Transverse colon (tissue), 4 donors: ENCODE measurements around the gene AKT3. TPM values are rescaled to one million over a fixed set of nuclear protein-coding genes. Genes with fewer than 3 reads are reported as not detected.

Experiments used
- DNase-seq: peaks from one replicate; pipeline ENCODE4 v3.0.0-alpha.2; 2019
- H3K27ac ChIP-seq, 4 donors: fragments of 200-600 bp; sonication (generic); 2 replicates each; pipeline ENCODE4 v1.5.1; 2016 to 2018; ENCODE audit warnings: inconsistent platforms in 4 of 4
- H3K27me3 ChIP-seq: fragments of 200-600 bp; sonication (generic); 2 replicates; pipeline ENCODE4 v1.5.1; 2017; ENCODE audit warnings: inconsistent platforms
- H3K36me3 ChIP-seq, 4 donors: fragments of 200-600 bp; sonication (generic); 2 replicates each; pipeline ENCODE4 v1.5.1; 2017 to 2019; ENCODE audit warnings: inconsistent platforms in 4 of 4
- H3K4me1 ChIP-seq, 4 donors: fragments of 200-600 bp; sonication (generic); 2 replicates each; pipeline ENCODE4 v1.5.1; 2017 to 2020; ENCODE audit warnings: inconsistent platforms in 4 of 4
- H3K4me3 ChIP-seq, 4 donors: fragments of 200-600 bp; sonication (generic); 1 replicate in 1 of 4; 2 replicates in 3 of 4; pipeline versions ENCODE4 v1.5.1 to v1.6.1; 2017 to 2019; ENCODE audit warnings: inconsistent platforms in 4 of 4
- H3K9me3 ChIP-seq, 2 donors: fragments of 200-600 bp; sonication (generic); 2 replicates each; pipeline ENCODE4 v1.5.1; 2017 to 2019; ENCODE audit warnings: inconsistent platforms in 2 of 2
- CTCF ChIP-seq, 5 experiments: fragments of 200-600 bp in 3 of 5; fragments of 450-650 bp in 2 of 5; sonication (generic) in 3 of 5; IDR thresholded peaks; 1 replicate in 2 of 5; 2 replicates in 3 of 5; pipeline ENCODE4 v1.5.1; 2016 to 2017; ENCODE audit warnings: antibody characterized with exemption in 5 of 5, inconsistent platforms in 3 of 5, mild to moderate bottlenecking in 2 of 5, moderate library complexity in 1 of 5
- EP300 ChIP-seq: sonication (generic); formaldehyde crosslinking; IDR thresholded peaks from one replicate; pipeline ENCODE4 v1.6.1; 2017; ENCODE audit warnings: antibody characterized with exemption, low read depth
- POLR2A ChIP-seq: fragments of 450-650 bp; IDR thresholded peaks from one replicate; pipeline ENCODE4 v1.6.1; 2016; ENCODE audit warnings: antibody characterized with exemption, mild to moderate bottlenecking, moderate library complexity
- POLR2AphosphoS5 ChIP-seq, 3 donors: sonication (generic); formaldehyde crosslinking; IDR thresholded peaks; one replicate each; pipeline ENCODE4 v1.6.1; 2016; ENCODE audit warnings: antibody characterized with exemption in 3 of 3
- WGBS, 2 donors: methylation state at CpG; one replicate each; pipeline ENCODE4 v1.1.5; 2018; ENCODE audit warnings: low coverage in 1 of 2; 5-methylcytosine and 5-hydroxymethylcytosine counted together
- in situ Hi-C, 4 donors: fragments of 200-750 bp; cut with MboI; loops; one replicate each; pipeline versions ENCODE4 v1.15.0 to v1.15.1; 2017; ENCODE audit warnings: low sequenced_read_pairs in 3 of 4, low pct_ligation_motif_present in 1 of 4, low pct_unique_long_range_greater_than_20kb in 1 of 4
- intact Hi-C: fragments of 100-400 bp; cut with DNase I; formaldehyde crosslinking; loops from one replicate; pipeline ENCODE4 v1.15.1; 2023; ENCODE audit warnings: low total_unique reads
- total RNA-seq, 4 donors: library from RNA; depleted of rRNA; stranded (reverse); fragments of >200 nt; gene quantifications; one replicate each; pipeline ENCODE4 v1.1.0, GENCODE V29; 2016

AKT3 gene
- total RNA-seq, 4 donors from 2014 or later, result 9.8 to 27.2 (median 19.4) TPM

GRCh38 chr1:243520831-243521230, 329.2 kb downstream of the AKT3 start:
- Histone ChIP-seq H3K4me3 (no peak overlapping the region), H3K27ac (no peak overlapping the region), H3K36me3 (no peaks in the 10 kb centered on the region), H3K4me1 (peaks cover 0 to 5% (median 0%) of the 10 kb centered on the region in 4 donors), H3K27me3 (no peaks in the 10 kb centered on the region), H3K9me3 (no peaks in the 10 kb centered on the region)
- DNase-seq, result no peak
- in situ Hi-C loops (no loop called here), intact Hi-C loops (no loop called here)
- WGBS, 2 donors, result 57 to 58% methylated on average over 1 of the region's 1 CpG
- TF ChIP-seq EP300 (no peak), POLR2A (no peak), CTCF (IDR thresholded peaks at IDR 0.05) (no peak), POLR2AphosphoS5 (IDR thresholded peaks at IDR 0.05) (no peak)

DNA sequence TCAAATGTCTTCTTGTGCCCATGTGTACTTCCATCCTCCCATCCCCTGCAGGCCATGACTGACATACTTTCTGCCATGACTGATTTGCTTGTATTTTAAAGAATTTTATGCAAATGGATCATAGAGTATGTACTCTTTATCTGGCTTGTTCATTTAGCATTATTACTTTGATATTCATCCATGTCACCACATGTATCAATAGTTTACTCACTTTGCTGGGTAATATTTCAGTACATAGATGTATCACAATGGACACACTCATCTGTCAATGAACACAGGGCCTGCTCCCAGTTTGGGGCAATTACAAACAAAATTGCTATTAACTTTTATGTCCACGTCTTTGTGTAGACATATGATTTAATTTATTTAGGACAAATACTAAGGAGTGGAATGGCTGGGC, 335.1 kb downstream of the AKT3 start:
- in situ Hi-C loops (no loop called here), intact Hi-C loops (no loop called here)
- no peak for DNase-seq

GRCh38 chr1:243513726-243514491, 336.1 kb downstream of the AKT3 start:
- in situ Hi-C loops, result no loop called here
- intact Hi-C loops, result loop anchor here (1.0 kb wide), 1 partner anchor 26 kb away; no protein-coding TSS in a partner anchor
- Histone ChIP-seq H3K27ac (no peak overlapping the region), H3K27me3 (no peaks in the 10 kb centered on the region), H3K9me3 (no peaks in the 10 kb centered on the region), H3K4me3 (no peak overlapping the region), H3K36me3 (no peaks in the 10 kb centered on the region), H3K4me1 (no peaks in the 10 kb centered on the region)
- TF ChIP-seq POLR2AphosphoS5 (IDR thresholded peaks at IDR 0.05), result no peak
- no peak for TF ChIP-seq POLR2A
- TF ChIP-seq EP300, result no peak
- no peak for TF ChIP-seq CTCF (IDR thresholded peaks at IDR 0.05)
- no peak for DNase-seq
- 69% methylated on average over 7 of the region's 7 CpGs for whole genome bisulfite sequencing, 2 donors

More for the DNA sequence above, 335.1 kb downstream of the AKT3 start:
- Histone ChIP-seq H3K4me3 (no peak overlapping the region), H3K4me1 (no peaks in the 10 kb centered on the region), H3K36me3 (no peaks in the 10 kb centered on the region), H3K27ac (no peak overlapping the region), H3K27me3 (no peaks in the 10 kb centered on the region), H3K9me3 (no peaks in the 10 kb centered on the region)
- TF ChIP-seq CTCF (IDR thresholded peaks at IDR 0.05) (no peak), EP300 (no peak), POLR2A (no peak), POLR2AphosphoS5 (IDR thresholded peaks at IDR 0.05) (no peak)
- WGBS, 2 donors, result 80 to 88% methylated on average over 1 of the region's 1 CpG

DNA sequence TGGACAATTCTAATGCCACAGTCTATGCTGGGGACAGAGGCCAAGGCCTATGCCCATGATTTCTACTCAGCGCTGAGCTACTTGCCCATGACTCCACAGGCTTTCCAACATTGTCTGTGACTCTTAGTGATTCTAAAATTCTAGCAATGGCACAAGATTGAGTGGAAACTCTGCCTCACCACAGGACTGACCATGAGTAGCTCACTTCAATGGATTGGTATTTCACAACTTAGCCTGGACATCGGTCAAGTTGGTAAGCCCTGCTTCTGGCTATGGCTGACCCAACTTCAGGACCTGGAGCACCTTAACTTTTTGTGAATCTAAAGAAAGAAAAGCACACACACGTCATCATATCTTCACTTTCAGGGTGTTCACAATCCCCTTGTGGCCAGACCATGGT, 339.1 kb downstream of the AKT3 start:
- Histone ChIP-seq H3K4me1 (no peaks in the 10 kb centered on the region), H3K4me3 (no peak overlapping the region), H3K27me3 (no peaks in the 10 kb centered on the region), H3K27ac (no peak overlapping the region), H3K36me3 (no peaks in the 10 kb centered on the region), H3K9me3 (no peaks in the 10 kb centered on the region)
- 91 to 100% methylated on average over 1 to 3 of the region's 3 CpGs for WGBS, 2 donors
- DNase-seq, result no peak
- TF ChIP-seq CTCF (IDR thresholded peaks at IDR 0.05), result no peak
- no peak for TF ChIP-seq POLR2A
- no peak for TF ChIP-seq EP300
- TF ChIP-seq POLR2AphosphoS5 (IDR thresholded peaks at IDR 0.05), result no peak
- intact Hi-C loops, result no loop called here
- in situ Hi-C loops, result no loop called here
